GM13977 (cell line): Measurements from ENCODE around the gene BABAM2.

Experiments
- DNase-seq: peaks from one replicate; pipeline ENCODE4 v3.0.0; 2012; ENCODE audit warnings: low spot score
- CTCF ChIP-seq: IDR thresholded peaks from 2 replicates; pipeline ENCODE4 v1.5.1; 2012; ENCODE audit warnings: mild to moderate bottlenecking, control low read depth; ENCODE audit not compliant: insufficient read depth; ENCODE audit errors: extremely low read depth, missing control alignments
- in situ Hi-C: fragments of 300-500 bp; cut with MboI; formaldehyde crosslinking; loops from one replicate; pipeline ENCODE4 v1.12.0; 2022; ENCODE audit warnings: low sequenced_read_pairs, low pct_unique_long_range_greater_than_20kb, mixed read lengths, inconsistent platforms; ENCODE audit not compliant: unreplicated experiment

Gene BABAM2

GRCh38 chr2:28373854-28374253, 483.3 kb downstream of the BABAM2 start:
- in situ Hi-C loops, result no loop called here
- TF ChIP-seq CTCF, result no peak
- no peak for DNase-seq

- no peak for DNase-seq
- in situ Hi-C loops, result no loop called here
- TF ChIP-seq CTCF, result no peak
These were observed 483.8 kb downstream of the BABAM2 start for GRCh38 chr2:28374331-28374730.

- TF ChIP-seq CTCF, result no peak
- DNase-seq, result no peak
- in situ Hi-C loops, result no loop called here
These were observed 484.7 kb downstream of the BABAM2 start for GRCh38 chr2:28375236-28375635.

- TF ChIP-seq CTCF, result no peak
- no peak for DNase-seq
- in situ Hi-C loops, result no loop called here
These were observed 485.5 kb downstream of the BABAM2 start for GRCh38 chr2:28375742-28376631.

- no peak for TF ChIP-seq CTCF
- in situ Hi-C loops, result no loop called here
- DNase-seq, result no peak
These were observed 486.8 kb downstream of the BABAM2 start for GRCh38 chr2:28377195-28377816.

GRCh38 chr2:28377984-28378678, 487.6 kb downstream of the BABAM2 start:
- DNase-seq, result no peak
- in situ Hi-C loops, result no loop called here

More at GRCh38 chr2:28377984-28378678, 487.6 kb downstream of the BABAM2 start:
- no peak for TF ChIP-seq CTCF
